K562 (cell line): ENCODE data around the gene BRD4. TPM values are rescaled to one million over a fixed set of nuclear protein-coding genes. Genes with fewer than 3 reads are reported as not detected.

Experiments used
- CBFB ChIP-seq: sonication (generic); formaldehyde crosslinking; IDR thresholded peaks from 2 replicates; pipeline ENCODE4 v1.4.0; 2020; ENCODE audit warnings: mild to moderate bottlenecking, missing genetic modification reagents
- ELF4 ChIP-seq: fragments of 450-650 bp; formaldehyde crosslinking; IDR thresholded peaks from 2 replicates; pipeline ENCODE4 v1.4.0; 2022; ENCODE audit warnings: missing genetic modification characterization
- ESRRA ChIP-seq: fragments of 450-650 bp; IDR thresholded peaks from 2 replicates; pipeline ENCODE4 v1.6.1; 2014; ENCODE audit warnings: low read depth, mild to moderate bottlenecking, moderate library complexity, borderline replicate concordance
- FOSL1 ChIP-seq: fragments of 200-800 bp; sonication (Bioruptor generic); conservative IDR thresholded peaks from 2 replicates; pipeline ENCODE4 v1.6.1; 2016; ENCODE audit warnings: missing genetic modification characterization, missing compliant biosample characterization
- JUN ChIP-seq, 2 experiments: sonication (generic) in 1 of 2; formaldehyde crosslinking in 1 of 2; IDR thresholded peaks; 2 replicates each; pipeline versions ENCODE4 v1.6.1 to v1.8.0; 2012 to 2022; ENCODE audit warnings: borderline replicate concordance in 2 of 2, mild to moderate bottlenecking in 2 of 2, improper control_type of control experiment in 1 of 2, low read depth in 1 of 2, low read length in 1 of 2, missing genetic modification reagents in 1 of 2
- MAFF ChIP-seq: IDR thresholded peaks from 2 replicates; pipeline ENCODE4 v1.6.1; 2012; ENCODE audit warnings: low read length, improper control_type of control experiment
- MAFG ChIP-seq: fragments of 450-650 bp; conservative IDR thresholded peaks from 2 replicates; pipeline ENCODE4 v1.6.1; 2016; ENCODE audit warnings: missing genetic modification characterization, missing compliant biosample characterization
- MAFK ChIP-seq: IDR thresholded peaks from 2 replicates; pipeline ENCODE4 v1.6.1; 2011; ENCODE audit warnings: low read length, improper control_type of control experiment
- NFE2 ChIP-seq: IDR thresholded peaks from 2 replicates; pipeline ENCODE4 v1.6.1; 2014; ENCODE audit warnings: antibody characterized with exemption, low read depth
- PHB2 ChIP-seq: fragments of 450-650 bp; IDR thresholded peaks from 2 replicates; pipeline ENCODE4 v1.6.1; 2017; ENCODE audit warnings: low read depth
- TCF7 ChIP-seq: sonication (generic); IDR thresholded peaks from 2 replicates; pipeline ENCODE4 v1.6.1; 2016; ENCODE audit warnings: antibody characterized with exemption, borderline replicate concordance
- TCFL5 ChIP-seq: fragments of 250-450 bp; sonication (Bioruptor Pico); conservative IDR thresholded peaks from 2 replicates; pipeline ENCODE4 v1.6.1; 2021; ENCODE audit warnings: mild to moderate bottlenecking, moderate library complexity, matching md5 sums
- YY1 ChIP-seq, 3 experiments: IDR thresholded peaks; 2 replicates each; pipeline ENCODE4 v1.6.1; 2011; ENCODE audit warnings: low read length in 2 of 3, mild to moderate bottlenecking in 2 of 3, moderate library complexity in 2 of 3, borderline replicate concordance in 1 of 3, control low read depth in 1 of 3, low read depth in 1 of 3; ENCODE audit not compliant: insufficient read depth in 3 of 3, insufficient replicate concordance in 2 of 3, control insufficient read depth in 1 of 3, insufficient read length in 1 of 3; ENCODE audit errors: extremely low read depth in 1 of 3
- ZFP1 ChIP-seq: fragments of 450-650 bp; formaldehyde crosslinking; IDR thresholded peaks from 2 replicates; pipeline ENCODE4 v1.4.0; 2020; ENCODE audit warnings: mild to moderate bottlenecking, mixed read lengths
- ZNF175 ChIP-seq: fragments of 200-800 bp; sonication (Bioruptor generic); IDR thresholded peaks from 2 replicates; pipeline ENCODE4 v1.6.1; 2016; ENCODE audit warnings: low read depth, mild to moderate bottlenecking, missing genetic modification characterization, missing compliant biosample characterization
- ZNF212 ChIP-seq: fragments of 450-650 bp; formaldehyde crosslinking; IDR thresholded peaks from 2 replicates; pipeline ENCODE4 v1.4.0; 2020; ENCODE audit warnings: mild to moderate bottlenecking
- ZNF347 ChIP-seq: fragments of 450-650 bp; formaldehyde crosslinking; IDR thresholded peaks from 2 replicates; pipeline ENCODE4 v1.4.0; 2020; ENCODE audit warnings: low read depth, mild to moderate bottlenecking, moderate library complexity
- ZNF695 ChIP-seq: fragments of 450-650 bp; formaldehyde crosslinking; IDR thresholded peaks from 2 replicates; pipeline ENCODE4 v1.4.0; 2020; ENCODE audit warnings: mild to moderate bottlenecking, moderate library complexity
- polyA plus RNA-seq, 8 experiments: library from polyadenylated mRNA; depleted of rRNA in 4 of 8; stranded (reverse) in 5 of 8; unstranded in 3 of 8; fragments of >200 nt; fragmentation: Nextera tagmentation in 2 of 8; fragmentation: Illumina TruSeq in 1 of 8; extraction: Ambion mirVana in 2 of 8; extraction: Trizol in 1 of 8; gene quantifications; 2 replicates each; pipeline versions ENCODE4 v1.2.1 to v1.2.3, GENCODE V29; 2011 to 2014; ENCODE audit warnings: inconsistent platforms in 1 of 8, missing spikeins in 1 of 8
- total RNA-seq, 7 experiments: library from RNA; depleted of rRNA in 6 of 7; stranded (reverse); fragments of >200 nt in 6 of 7; fragmentation: Illumina TruSeq in 2 of 7; extraction: Trizol in 2 of 7; gene quantifications; 2 replicates each; pipeline versions ENCODE4 v1.2.1 to v1.2.3, GENCODE V29; 2011 to 2021; ENCODE audit warnings: low replicate concordance in 1 of 7
- TF ChIP-seq, protein P1 (sequence below), 2 experiments: fragments of 200-800 bp in 1 of 2; sonication (Bioruptor generic) in 1 of 2; sonication (generic) in 1 of 2; formaldehyde crosslinking in 1 of 2; IDR thresholded peaks in 1 of 2; conservative IDR thresholded peaks in 1 of 2; 2 replicates each; pipeline versions ENCODE4 v1.5.0 to v1.6.1; 2016 to 2020; ENCODE audit warnings: missing compliant biosample characterization in 1 of 2, missing genetic modification characterization in 1 of 2, missing genetic modification reagents in 1 of 2
- TF ChIP-seq, protein P2 (sequence below): fragments of 450-650 bp; conservative IDR thresholded peaks from 2 replicates; pipeline ENCODE4 v1.6.1; 2016; ENCODE audit warnings: missing genetic modification characterization, low read depth, mild to moderate bottlenecking, missing compliant biosample characterization, moderate library complexity
- TF ChIP-seq, protein P3 (sequence below), 2 experiments: fragments of 450-650 bp; conservative IDR thresholded peaks; 2 replicates each; pipeline ENCODE4 v1.6.1; 2017; ENCODE audit warnings: mild to moderate bottlenecking in 2 of 2, moderate library complexity in 2 of 2
- TF ChIP-seq, protein P4 (sequence below): fragments of 450-650 bp; IDR thresholded peaks from 2 replicates; pipeline ENCODE4 v1.6.1; 2016

BRD4 gene
- total and polyA plus RNA-seq, 9 of the 15 experiments (the other 6 are each of a cell fraction or from before 2014, with no cell fraction given), result 1.8 to 105 (median 15.6) TPM

DNA sequence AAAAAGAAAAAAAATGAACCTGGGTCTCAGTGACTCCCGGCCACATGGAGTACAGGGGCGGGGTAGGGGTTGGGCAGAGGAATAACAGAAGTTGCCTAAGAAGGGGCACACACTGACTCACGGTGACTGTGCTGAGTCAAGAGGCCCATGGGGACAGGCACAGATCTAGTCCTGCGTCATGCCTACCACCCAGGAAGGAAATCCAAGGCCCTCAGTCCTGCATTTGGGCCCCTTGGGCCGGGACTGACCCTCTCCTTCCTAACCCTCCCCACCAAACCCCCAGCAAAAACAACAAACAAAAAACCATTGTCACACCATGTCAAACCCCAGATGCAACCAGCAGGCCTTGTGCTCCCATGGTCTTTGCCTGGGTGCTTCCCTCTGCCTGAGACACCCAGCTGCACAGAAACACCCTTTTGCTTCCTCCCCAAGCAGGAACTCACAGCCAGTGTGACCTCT lies 122.0 kb downstream of the BRD4 start (continued):
- TF ChIP-seq ZNF175 (CRISPR knock-in tag), result no peak
- TF ChIP-seq, protein P1, sequence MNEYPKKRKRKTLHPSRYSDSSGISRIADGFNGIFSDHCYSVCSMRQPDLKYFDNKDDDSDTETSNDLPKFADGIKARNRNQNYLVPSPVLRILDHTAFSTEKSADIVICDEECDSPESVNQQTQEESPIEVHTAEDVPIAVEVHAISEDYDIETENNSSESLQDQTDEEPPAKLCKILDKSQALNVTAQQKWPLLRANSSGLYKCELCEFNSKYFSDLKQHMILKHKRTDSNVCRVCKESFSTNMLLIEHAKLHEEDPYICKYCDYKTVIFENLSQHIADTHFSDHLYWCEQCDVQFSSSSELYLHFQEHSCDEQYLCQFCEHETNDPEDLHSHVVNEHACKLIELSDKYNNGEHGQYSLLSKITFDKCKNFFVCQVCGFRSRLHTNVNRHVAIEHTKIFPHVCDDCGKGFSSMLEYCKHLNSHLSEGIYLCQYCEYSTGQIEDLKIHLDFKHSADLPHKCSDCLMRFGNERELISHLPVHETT (CRISPR knock-in tag; conservative IDR thresholded peaks at IDR 0.05 in 1 of 2, IDR thresholded peaks at IDR 0.05 in 1 of 2), result 0 out of 4 replicates have a peak, but pooled peaks of 1 of the 2 experiments have one; percentile 50
- TF ChIP-seq MAFK, result peak; percentile 66; the same call in 1 of the 2 replicates
- TF ChIP-seq JUN (IDR thresholded peaks at IDR 0.05; ENCODE audit: borderline replicate concordance, low read depth, low read length), result 0 out of 2 replicates have a peak, but pooled peaks have one; percentile 22
- TF ChIP-seq JUN (CRISPR knock-in tag; IDR thresholded peaks at IDR 0.05; ENCODE audit: borderline replicate concordance), result no peak
- TF ChIP-seq MAFG (tag), result peak; percentile 52; the same call in 1 of the 2 replicates
- no peak for TF ChIP-seq PHB2
- no peak for TF ChIP-seq TCFL5 (CRISPR knock-in tag)
- no peak for TF ChIP-seq YY1 (IDR thresholded peaks at IDR 0.05; ENCODE audit: borderline replicate concordance in 1 of 3, control insufficient read depth in 1 of 3, extremely low read depth in 1 of 3, insufficient read depth in 3 of 3, insufficient read length in 1 of 3, insufficient replicate concordance in 2 of 3, low read depth in 1 of 3, low read length in 2 of 3)
- no peak for TF ChIP-seq ESRRA
- TF ChIP-seq TCF7, result no peak
- TF ChIP-seq, protein P2, sequence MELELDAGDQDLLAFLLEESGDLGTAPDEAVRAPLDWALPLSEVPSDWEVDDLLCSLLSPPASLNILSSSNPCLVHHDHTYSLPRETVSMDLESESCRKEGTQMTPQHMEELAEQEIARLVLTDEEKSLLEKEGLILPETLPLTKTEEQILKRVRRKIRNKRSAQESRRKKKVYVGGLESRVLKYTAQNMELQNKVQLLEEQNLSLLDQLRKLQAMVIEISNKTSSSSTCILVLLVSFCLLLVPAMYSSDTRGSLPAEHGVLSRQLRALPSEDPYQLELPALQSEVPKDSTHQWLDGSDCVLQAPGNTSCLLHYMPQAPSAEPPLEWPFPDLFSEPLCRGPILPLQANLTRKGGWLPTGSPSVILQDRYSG (tag), result no peak
- TF ChIP-seq, protein P3, sequence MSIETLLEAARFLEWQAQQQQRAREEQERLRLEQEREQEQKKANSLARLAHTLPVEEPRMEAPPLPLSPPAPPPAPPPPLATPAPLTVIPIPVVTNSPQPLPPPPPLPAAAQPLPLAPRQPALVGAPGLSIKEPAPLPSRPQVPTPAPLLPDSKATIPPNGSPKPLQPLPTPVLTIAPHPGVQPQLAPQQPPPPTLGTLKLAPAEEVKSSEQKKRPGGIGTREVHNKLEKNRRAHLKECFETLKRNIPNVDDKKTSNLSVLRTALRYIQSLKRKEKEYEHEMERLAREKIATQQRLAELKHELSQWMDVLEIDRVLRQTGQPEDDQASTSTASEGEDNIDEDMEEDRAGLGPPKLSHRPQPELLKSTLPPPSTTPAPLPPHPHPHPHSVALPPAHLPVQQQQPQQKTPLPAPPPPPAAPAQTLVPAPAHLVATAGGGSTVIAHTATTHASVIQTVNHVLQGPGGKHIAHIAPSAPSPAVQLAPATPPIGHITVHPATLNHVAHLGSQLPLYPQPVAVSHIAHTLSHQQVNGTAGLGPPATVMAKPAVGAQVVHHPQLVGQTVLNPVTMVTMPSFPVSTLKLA (conservative IDR thresholded peaks at IDR 0.05), result 0 out of 4 replicates have a peak, but pooled peaks of 1 of the 2 experiments have one; percentile 22
- TF ChIP-seq CBFB (CRISPR knock-in tag), result no peak
- peak; percentile 64 for TF ChIP-seq FOSL1 (tag)
- TF ChIP-seq NFE2, result peak; percentile 54; the same call in 1 of the 2 replicates
- no peak for TF ChIP-seq ZNF347 (CRISPR knock-in tag)
- TF ChIP-seq ZNF212, result no peak
- no peak for TF ChIP-seq ZNF695 (CRISPR knock-in tag)
- no peak for TF ChIP-seq ZFP1 (CRISPR knock-in tag)
- peak; percentile 34; the same call in 1 of the 2 replicates for TF ChIP-seq MAFF
- 0 out of 2 replicates have a peak, but pooled peaks have one; percentile 37 for TF ChIP-seq ELF4
- TF ChIP-seq, protein P4, sequence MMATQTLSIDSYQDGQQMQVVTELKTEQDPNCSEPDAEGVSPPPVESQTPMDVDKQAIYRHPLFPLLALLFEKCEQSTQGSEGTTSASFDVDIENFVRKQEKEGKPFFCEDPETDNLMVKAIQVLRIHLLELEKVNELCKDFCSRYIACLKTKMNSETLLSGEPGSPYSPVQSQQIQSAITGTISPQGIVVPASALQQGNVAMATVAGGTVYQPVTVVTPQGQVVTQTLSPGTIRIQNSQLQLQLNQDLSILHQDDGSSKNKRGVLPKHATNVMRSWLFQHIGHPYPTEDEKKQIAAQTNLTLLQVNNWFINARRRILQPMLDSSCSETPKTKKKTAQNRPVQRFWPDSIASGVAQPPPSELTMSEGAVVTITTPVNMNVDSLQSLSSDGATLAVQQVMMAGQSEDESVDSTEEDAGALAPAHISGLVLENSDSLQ, result no peak
